Astrocyte (in vitro differentiated cells and primary cell): Measurements from ENCODE around the gene SGCD.

Experiments
- EZH2 ChIP-seq: IDR thresholded peaks from 2 replicates; pipeline ENCODE4 v1.6.1; 2012; ENCODE audit warnings: mild to moderate bottlenecking, low read length, inconsistent platforms; ENCODE audit not compliant: insufficient read depth
- TF ChIP-seq, protein P1 (sequence below): IDR thresholded peaks from 2 replicates; pipeline ENCODE4 v1.5.1; 2011; ENCODE audit warnings: low read depth, mild to moderate bottlenecking, inconsistent platforms, low read length, moderate library complexity; ENCODE audit not compliant: insufficient read depth

DNA sequence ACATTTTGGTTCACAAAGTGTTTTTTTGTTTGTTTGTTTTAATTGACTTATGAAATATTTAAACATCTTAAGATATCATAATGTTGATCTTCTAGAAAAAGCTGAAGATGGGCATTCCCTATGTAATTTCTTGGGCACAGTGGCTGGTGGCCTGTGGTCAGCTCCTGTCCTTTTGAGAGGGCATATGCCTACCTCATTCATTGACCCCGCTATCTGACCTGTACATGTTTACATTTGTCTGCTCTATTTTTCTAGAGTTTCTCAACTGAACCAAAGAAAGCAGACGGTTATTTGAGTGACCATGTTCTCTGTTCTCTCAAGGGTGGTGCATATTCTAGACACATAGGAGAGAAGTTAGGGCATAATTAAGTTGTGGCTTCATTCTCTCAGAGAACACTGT, 5.3 kb downstream of the SGCD start:
- TF ChIP-seq, protein P1, sequence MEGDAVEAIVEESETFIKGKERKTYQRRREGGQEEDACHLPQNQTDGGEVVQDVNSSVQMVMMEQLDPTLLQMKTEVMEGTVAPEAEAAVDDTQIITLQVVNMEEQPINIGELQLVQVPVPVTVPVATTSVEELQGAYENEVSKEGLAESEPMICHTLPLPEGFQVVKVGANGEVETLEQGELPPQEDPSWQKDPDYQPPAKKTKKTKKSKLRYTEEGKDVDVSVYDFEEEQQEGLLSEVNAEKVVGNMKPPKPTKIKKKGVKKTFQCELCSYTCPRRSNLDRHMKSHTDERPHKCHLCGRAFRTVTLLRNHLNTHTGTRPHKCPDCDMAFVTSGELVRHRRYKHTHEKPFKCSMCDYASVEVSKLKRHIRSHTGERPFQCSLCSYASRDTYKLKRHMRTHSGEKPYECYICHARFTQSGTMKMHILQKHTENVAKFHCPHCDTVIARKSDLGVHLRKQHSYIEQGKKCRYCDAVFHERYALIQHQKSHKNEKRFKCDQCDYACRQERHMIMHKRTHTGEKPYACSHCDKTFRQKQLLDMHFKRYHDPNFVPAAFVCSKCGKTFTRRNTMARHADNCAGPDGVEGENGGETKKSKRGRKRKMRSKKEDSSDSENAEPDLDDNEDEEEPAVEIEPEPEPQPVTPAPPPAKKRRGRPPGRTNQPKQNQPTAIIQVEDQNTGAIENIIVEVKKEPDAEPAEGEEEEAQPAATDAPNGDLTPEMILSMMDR = no peak
- no peak for TF ChIP-seq EZH2
